Right lobe of liver (tissue), 6 donors: ENCODE results near the gene ZCCHC17. TPM values are rescaled to one million over a fixed set of nuclear protein-coding genes. Genes with fewer than 3 reads are reported as not detected.
A peak's percentile ranks its signal among the peaks of the same experiment; 100 is the strongest.

ENCODE experiments used
- ATAC-seq, 4 donors: fragments of 200-7000 bp; cut with Tn5 transposase; one replicate each; pipeline ENCODE4 v1.9.1; 2020; ENCODE audit warnings: mild to moderate bottlenecking in 4 of 4, moderate library complexity in 4 of 4
- DNase-seq, 3 donors: peaks; one replicate each; pipeline ENCODE4 v3.0.0-alpha.2; 2020
- H3K27ac ChIP-seq, 3 donors: fragments of 200-600 bp; one replicate each; pipeline ENCODE4 v1.8.0; 2022
- H3K27me3 ChIP-seq, 2 donors: fragments of 200-600 bp; one replicate each; pipeline ENCODE4 v1.8.0; 2022
- H3K36me3 ChIP-seq, 4 donors: fragments of 200-600 bp; sonication (generic) in 1 of 4; one replicate each; pipeline versions ENCODE4 v1.5.1 to v1.8.0; 2017 to 2022; ENCODE audit warnings: control low read depth in 1 of 4
- H3K4me1 ChIP-seq, 4 donors: fragments of 200-600 bp; sonication (generic) in 1 of 4; one replicate each; pipeline versions ENCODE4 v1.5.1 to v1.8.0; 2017 to 2022; ENCODE audit warnings: control low read depth in 1 of 4
- H3K4me3 ChIP-seq, 3 donors: fragments of 200-600 bp; one replicate each; pipeline ENCODE4 v1.8.0; 2022
- H3K9me3 ChIP-seq, 4 donors: fragments of 200-600 bp; sonication (generic) in 1 of 4; one replicate each; pipeline versions ENCODE4 v1.5.1 to v1.8.0; 2017 to 2022; ENCODE audit warnings: control low read depth in 1 of 4
- POLR2A ChIP-seq: fragments of 450-650 bp; IDR thresholded peaks from one replicate; pipeline ENCODE4 v1.6.1; 2017; ENCODE audit warnings: antibody characterized with exemption, mild to moderate bottlenecking
- WGBS: methylation state at CpG from one replicate; pipeline ENCODE4 v1.1.6; 2018; ENCODE audit warnings: low coverage, low lambda C conversion rate; ENCODE audit not compliant: insufficient coverage; ENCODE audit errors: missing lambda C conversion rate; 5-methylcytosine and 5-hydroxymethylcytosine counted together
- intact Hi-C, 2 donors: fragments of 100-400 bp; cut with DNase I; formaldehyde crosslinking; loops; one replicate each; pipeline versions ENCODE4 v1.11.2 to v1.14.1; 2022
- total RNA-seq, 6 experiments: library from RNA; depleted of rRNA in 2 of 6; stranded (reverse); fragments of >200 nt in 2 of 6; fragmentation: NEBNext Ultra II Directional in 3 of 6; extraction: Animal tissue kit (Norgen Biotek cat#: 25700) in 3 of 6; gene quantifications; one replicate each; pipeline versions ENCODE4 v1.1.0 to v1.2.4, GENCODE V29; 2016 to 2023
- TF ChIP-seq, protein P1 (sequence below), 4 donors: fragments of 200-600 bp in 3 of 4; fragments of 450-650 bp in 1 of 4; IDR thresholded peaks; one replicate each; pipeline versions ENCODE4 v1.5.1 to v1.8.0; 2016 to 2022; ENCODE audit warnings: antibody characterized with exemption in 4 of 4, mild to moderate bottlenecking in 2 of 4
- donor health status: DM: no; HTN: yes; CAD: no.
- donor health status: DM: no; HTN: no; CAD: no.
- donor health status: DM: no; HTN: no; CAD: no.
- donor health status: DM: no; HTN: yes; CAD: no.
- donor health status: DM: no; HTN: yes; CAD: no.

ZCCHC17 gene
- total RNA-seq, 6 experiments from 2014 or later: 6.3 to 9.9 (median 7.3) TPM

DNA sequence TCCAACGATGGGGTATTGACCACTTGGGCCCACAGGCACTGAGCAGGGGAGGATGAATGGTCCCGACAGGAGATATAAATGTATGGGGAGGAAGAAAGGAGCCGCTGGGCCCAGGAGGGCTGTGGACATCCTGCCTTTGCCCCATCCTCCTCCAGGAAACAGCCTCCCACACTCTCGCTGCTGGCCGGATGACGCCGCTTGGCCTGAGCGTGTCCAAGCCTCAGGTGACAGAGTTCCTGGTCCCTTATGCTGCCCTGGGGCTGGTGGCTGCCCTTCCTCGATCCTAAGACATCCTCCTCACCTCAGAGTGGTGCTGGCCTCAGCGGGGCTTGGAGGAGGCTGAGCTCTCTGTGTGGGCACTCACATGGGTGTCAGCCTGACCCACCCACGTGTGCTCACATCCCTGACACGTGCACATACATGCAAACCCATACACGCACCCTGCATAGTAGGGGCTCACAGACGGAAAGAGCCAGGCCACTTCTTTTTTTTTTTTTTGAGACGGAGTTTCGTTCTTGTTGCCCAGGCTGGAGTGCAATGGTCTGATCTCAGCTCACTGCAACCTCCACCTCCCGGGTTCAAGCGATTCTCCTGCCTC is 110.3 kb downstream of the ZCCHC17 start:
- Histone ChIP-seq H3K27ac (no peak overlapping the region), H3K4me3 (no peak overlapping the region), H3K4me1 (no peaks in the 10 kb centered on the region), H3K27me3 (no peaks in the 10 kb centered on the region), H3K36me3 (no peaks in the 10 kb centered on the region), H3K9me3 (no peaks in the 10 kb centered on the region)
- DNase-seq (no peak), ATAC-seq (peak; percentile 16 to 59 (median 42))
- 85% methylated on average over 8 of the region's 18 CpGs for WGBS
- intact Hi-C loops: no loop called here
- TF ChIP-seq, protein P1, sequence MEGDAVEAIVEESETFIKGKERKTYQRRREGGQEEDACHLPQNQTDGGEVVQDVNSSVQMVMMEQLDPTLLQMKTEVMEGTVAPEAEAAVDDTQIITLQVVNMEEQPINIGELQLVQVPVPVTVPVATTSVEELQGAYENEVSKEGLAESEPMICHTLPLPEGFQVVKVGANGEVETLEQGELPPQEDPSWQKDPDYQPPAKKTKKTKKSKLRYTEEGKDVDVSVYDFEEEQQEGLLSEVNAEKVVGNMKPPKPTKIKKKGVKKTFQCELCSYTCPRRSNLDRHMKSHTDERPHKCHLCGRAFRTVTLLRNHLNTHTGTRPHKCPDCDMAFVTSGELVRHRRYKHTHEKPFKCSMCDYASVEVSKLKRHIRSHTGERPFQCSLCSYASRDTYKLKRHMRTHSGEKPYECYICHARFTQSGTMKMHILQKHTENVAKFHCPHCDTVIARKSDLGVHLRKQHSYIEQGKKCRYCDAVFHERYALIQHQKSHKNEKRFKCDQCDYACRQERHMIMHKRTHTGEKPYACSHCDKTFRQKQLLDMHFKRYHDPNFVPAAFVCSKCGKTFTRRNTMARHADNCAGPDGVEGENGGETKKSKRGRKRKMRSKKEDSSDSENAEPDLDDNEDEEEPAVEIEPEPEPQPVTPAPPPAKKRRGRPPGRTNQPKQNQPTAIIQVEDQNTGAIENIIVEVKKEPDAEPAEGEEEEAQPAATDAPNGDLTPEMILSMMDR (IDR thresholded peaks at IDR 0.05): no peak
- no peak for TF ChIP-seq POLR2A

DNA sequence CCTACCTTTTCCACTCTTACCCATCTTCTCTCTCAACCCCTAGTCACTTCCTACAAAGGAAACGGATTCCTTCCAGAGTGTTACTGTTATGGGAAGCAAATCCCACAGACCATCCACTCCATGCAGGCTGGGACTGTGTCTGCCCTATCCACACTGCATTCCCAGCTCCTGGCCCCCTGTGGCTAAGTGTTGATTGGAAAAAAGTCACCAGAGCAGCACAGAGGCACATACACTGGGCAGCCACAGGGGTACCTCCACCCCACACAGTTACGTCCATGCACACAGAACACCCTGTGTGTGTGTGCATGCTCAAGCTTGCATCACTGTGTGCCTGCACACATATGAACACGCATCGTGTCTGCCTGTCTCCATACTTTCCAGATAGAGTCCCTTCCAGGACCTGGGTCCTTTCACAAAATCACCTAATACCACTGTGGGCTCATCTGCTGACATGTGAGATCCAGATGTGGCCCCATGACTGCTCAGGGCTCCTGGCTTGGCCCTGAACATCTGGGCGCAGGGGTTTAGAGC is 112.0 kb downstream of the ZCCHC17 start:
- no peak overlapping the region for H3K4me3 ChIP-seq
- H3K4me1 ChIP-seq: peaks cover 0 to 5% (median 2%) of the 10 kb centered on the region in 4 donors
- no peak for DNase-seq
- intact Hi-C loops: no loop called here
- 62% methylated on average over 1 of the region's 5 CpGs for WGBS
- TF ChIP-seq POLR2A: no peak
- TF ChIP-seq, protein P1 (IDR thresholded peaks at IDR 0.05): no peak
- no peaks in the 10 kb centered on the region for H3K36me3 ChIP-seq
- no peaks in the 10 kb centered on the region for H3K9me3 ChIP-seq
- no peak for ATAC-seq
- H3K27ac ChIP-seq: no peak overlapping the region
- H3K27me3 ChIP-seq: no peaks in the 10 kb centered on the region

DNA sequence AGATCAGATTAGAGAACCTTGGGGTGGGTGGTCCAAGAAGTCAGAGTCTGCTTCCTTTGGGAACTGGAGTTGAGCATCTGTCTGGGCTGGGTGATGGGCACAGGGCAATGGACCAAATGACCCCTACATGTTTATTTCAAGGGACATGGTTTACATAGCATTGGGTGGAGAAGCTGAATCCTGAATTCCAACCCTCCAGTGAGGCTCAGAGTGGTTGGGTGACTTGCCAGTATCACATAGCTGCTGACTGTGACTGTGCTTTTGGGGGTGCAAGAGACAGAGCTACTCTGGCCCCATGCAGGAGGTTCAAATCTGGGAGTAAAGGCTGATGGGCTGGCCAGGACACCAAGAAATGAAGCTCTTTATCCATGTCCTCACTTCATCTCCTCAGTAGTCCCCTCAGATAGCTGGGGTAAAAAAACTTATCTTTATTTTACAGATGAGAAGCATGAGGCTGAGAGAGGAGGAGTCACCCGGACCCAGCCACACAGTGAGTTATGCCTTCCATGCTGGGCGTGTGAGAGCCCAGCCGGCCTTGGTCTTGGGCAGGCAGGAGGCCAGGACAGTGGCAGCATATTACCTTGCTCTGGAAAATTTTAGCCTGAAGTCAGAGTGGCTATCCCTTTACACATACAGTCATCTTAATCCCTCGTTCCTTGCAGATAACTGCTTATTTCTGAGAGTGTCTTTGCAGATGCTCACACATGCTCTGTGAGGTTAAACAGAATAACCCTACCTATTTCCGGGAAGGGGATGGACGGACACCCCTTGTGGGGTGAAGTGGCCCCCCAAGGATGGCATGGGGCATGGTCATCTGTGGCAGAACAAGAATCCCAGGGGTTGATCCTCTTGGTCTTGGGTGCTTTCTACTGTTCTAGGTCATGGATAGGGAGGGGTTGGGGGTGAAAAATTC is 113.4 kb downstream of the ZCCHC17 start:
- TF ChIP-seq, protein P1 (IDR thresholded peaks at IDR 0.05): no peak
- no peak for TF ChIP-seq POLR2A
- Histone ChIP-seq H3K4me3 (no peak overlapping the region), H3K4me1 (peaks cover 0 to 5% (median 2%) of the 10 kb centered on the region in 4 donors), H3K36me3 (no peaks in the 10 kb centered on the region), H3K27ac (no peak overlapping the region), H3K27me3 (no peaks in the 10 kb centered on the region), H3K9me3 (no peaks in the 10 kb centered on the region)
- intact Hi-C loops: no loop called here
- WGBS: 64% methylated on average over 3 of the region's 6 CpGs
- DNase-seq (no peak), ATAC-seq (no peak)

DNA sequence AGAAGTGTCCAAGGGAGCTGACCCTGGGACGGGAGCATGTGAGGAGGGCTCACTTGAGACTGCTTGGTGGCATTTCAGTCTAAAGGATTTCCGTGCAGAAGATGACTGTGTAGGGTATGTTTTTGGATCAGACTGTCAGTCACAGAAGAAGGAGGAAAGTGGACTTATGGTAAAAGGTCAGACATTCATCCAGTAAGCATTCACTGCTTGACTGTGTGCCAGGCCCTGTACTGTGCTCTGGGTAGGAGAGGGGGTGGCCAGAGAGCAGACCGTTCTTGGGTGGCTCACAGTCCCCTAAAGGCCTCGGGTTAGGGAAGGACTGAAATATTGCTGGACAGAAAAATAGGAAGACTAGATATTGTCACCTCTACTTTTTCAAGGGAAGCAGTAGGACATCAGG is 114.0 kb downstream of the ZCCHC17 start:
- H3K4me1 ChIP-seq: peaks cover 0 to 9% (median 3%) of the 10 kb centered on the region in 4 donors
- no peaks in the 10 kb centered on the region for H3K27me3 ChIP-seq
- H3K4me3 ChIP-seq: no peak overlapping the region
- no peak overlapping the region for H3K27ac ChIP-seq
- ATAC-seq (no peak), DNase-seq (no peak)
- TF ChIP-seq POLR2A: no peak
- TF ChIP-seq, protein P1 (IDR thresholded peaks at IDR 0.05): no peak
- 78% methylated on average over 4 of the region's 4 CpGs for WGBS
- H3K36me3 ChIP-seq: no peaks in the 10 kb centered on the region
- intact Hi-C loops: no loop called here
- H3K9me3 ChIP-seq: no peaks in the 10 kb centered on the region
